GM12892 (cell line): ENCODE data around the gene HIP1.
"Not testable (repeated sequence)": the region's sequence is repeated elsewhere in the genome, so short reads cannot be mapped to it uniquely, and the experiment has no call there.

Experiments used
- DNase-seq: peaks from one replicate; pipeline ENCODE4 v3.0.0; 2011; ENCODE audit not compliant: insufficient read length
- FAIRE-seq: peaks from 2 replicates; lab custom pipeline; 2011; peaks lifted over from hg19 to GRCh38; lab: Jason Lieb, UNC
- POLR2A ChIP-seq: IDR thresholded peaks from 2 replicates; pipeline ENCODE4 v1.6.1; 2011; ENCODE audit warnings: low read depth, low read length, control low read depth
- POLR2AphosphoS5 ChIP-seq: IDR thresholded peaks from 2 replicates; pipeline ENCODE4 v1.6.1; 2011; ENCODE audit warnings: low read depth, low read length, control low read depth
- TAF1 ChIP-seq: IDR thresholded peaks from 2 replicates; pipeline ENCODE4 v1.6.1; 2011; ENCODE audit warnings: low read depth, mild to moderate bottlenecking, control low read depth, low read length, borderline replicate concordance

Gene HIP1

DNA sequence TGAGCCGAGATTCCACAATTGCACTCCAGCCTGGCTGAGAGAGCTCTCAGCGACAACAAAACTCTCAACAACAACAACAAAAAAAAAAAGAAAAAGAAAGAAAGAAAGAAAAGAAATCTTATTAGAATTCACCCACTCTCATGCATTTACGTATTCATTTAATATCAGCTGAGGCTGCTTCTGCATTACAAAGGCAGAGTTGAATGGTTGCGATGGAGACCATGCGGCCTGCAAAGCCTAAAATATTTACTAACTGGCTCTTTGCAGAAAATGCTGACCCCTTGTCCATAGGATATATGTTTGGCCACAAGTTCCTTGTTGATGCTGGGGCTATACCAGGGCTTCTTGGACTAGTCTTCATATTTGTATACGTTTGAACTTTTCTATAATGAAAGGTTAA, 137.2 kb downstream of the HIP1 start:
- TF ChIP-seq POLR2AphosphoS5 (no peak), POLR2A (no peak), TAF1 (no peak)
- no peak for FAIRE-seq
- DNase-seq: no peak

DNA sequence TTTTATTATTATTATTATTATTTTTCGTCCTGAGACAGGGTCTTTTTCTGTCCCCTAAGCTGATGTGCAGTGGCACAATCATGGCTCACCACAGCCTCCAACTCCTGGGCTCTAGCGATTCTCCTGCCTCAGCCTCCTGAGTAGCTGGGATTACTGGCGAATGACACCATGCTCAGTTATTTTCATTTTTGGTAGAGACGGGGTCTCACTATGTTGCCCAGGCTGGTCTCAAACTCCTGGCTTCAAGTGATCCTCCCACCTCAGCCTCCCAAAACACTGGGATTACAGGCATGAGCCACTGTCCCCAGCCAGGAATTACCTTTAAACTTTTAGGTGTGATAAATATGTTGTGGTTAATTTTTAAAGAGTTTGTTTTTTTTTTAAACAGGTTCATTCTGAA, 138.0 kb downstream of the HIP1 start:
- not testable (repeated sequence) for DNase-seq, FAIRE-seq

DNA sequence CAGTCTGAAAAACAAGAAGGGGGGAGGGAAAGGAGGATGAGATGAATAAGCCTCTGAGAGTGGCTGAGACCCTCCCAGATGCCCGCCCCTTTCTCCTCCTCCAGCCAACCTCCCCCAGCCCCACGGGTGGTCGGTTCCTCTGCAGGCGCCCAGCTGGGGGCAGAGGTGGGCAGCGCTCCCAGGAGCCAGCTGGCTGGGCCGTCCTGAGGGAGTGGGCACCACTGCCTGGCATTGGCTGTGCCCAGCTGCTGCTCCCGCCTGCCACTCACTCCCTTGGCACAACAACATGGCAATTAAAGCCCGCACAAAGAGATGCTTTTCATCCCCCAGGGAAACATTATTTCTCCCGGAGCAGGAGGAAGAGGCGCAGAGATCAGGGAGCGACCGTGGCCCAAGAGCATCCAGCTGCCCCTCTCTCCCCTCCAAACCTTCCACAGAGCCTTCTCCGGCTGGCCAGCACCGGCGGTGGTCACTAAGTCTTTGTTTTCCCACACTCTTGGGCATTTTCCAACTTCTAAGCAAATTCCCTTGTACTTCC, 139.4 kb downstream of the HIP1 start:
- no peak for FAIRE-seq
- TF ChIP-seq POLR2AphosphoS5 (no peak), POLR2A (no peak), TAF1 (no peak)
- DNase-seq: no peak

DNA sequence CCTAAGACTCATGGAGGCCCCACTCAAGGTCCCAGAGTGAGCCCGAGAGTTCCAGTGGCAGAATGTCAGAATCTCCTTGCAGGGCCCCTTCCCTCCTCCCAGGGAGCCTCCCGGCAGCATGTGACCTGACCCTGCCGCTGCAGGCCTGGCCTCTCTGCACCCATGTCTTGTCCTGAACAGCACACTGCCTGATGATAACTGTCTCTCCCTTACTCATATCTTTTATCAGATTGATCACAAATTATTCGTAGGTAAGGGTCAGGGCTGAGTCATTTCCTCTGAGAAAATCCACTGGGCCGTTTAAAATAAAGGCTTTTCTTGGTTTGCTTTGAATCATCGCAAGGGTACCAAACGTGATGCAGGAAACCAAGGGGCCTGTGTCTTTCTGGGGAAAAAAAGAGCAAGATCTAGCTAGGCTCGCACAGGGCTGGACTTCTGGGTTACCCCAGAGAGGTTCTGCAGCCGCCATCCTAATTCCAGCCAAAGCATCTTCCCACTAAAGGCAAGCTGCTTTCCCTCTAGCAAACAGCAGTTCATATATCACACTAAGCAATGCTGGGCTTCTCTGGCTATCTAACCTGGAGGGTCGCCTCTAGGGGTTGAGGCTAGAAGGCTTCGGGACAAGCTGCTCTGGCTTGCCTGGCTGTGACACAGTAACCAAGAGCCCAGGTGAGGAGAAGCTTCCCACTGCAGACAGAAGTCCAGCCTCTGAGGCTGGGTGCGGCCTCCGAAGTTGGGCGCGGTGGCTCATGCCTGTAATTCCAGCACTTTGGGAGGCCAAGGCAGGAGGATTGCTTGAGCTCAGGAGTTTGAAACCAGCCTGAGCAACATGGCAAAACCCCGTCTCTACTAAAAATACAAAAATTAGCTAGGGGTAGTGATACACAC, 141.8 kb downstream of the HIP1 start:
- TF ChIP-seq POLR2AphosphoS5 (no peak), TAF1 (no peak), POLR2A (no peak)
- DNase-seq (no peak), FAIRE-seq (peak; percentile 77)

DNA sequence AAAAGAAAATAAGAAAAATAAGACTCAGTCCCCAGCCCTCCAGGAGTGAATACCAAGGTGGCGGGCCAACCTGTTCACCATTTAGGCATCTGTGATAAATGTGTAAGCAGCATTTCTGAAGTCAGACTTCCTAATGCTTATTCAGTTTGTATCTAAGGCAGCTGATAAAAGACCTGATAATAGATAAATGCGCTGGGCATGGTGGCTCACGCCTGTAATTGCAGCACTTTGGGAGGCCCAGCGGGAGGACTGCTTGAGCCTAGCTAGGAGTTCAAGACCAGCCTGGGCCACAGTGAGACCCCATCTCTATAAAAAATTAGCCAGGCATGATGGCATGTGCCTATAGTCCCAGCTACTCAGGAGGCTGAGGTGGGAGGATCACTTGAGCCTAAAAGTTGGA, 143.0 kb downstream of the HIP1 start:
- DNase-seq (no peak), FAIRE-seq (no peak)
- TF ChIP-seq POLR2A: no peak
- TF ChIP-seq POLR2AphosphoS5: no peak
- TF ChIP-seq TAF1: no peak

DNA sequence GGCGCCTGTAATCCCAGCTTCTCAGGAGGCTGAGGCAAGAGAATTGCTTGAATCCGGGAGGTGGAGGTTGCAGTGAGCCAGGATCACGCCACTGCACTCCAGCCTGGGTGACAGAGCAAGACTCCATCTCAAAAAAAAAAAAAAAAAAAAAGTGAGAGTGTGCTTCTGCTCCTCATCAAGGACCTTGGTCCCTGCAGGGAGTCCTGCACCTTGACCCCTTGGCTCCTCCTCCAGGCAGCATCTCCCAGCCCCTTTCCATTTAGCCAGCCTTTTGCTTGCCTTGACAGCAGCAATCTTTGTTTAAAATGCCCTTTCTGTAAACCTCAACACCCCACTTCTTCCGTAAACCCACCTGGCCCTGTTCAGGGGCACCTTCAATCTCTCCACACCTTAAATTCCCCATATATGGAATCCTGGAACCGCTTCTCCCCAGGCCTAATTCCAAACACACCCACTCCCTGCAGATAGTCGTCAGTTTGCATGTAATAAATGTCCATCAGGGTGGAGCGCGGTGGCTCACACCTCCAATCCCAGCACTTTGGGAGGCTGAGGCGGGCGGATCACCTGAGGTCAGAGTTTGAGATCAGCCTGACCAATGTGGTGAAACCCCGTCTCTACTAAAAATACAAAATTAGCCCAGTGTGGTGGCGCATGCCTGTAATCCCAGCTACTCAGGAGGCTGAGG, 145.1 kb downstream of the HIP1 start:
- not testable (repeated sequence) for FAIRE-seq, DNase-seq

DNA sequence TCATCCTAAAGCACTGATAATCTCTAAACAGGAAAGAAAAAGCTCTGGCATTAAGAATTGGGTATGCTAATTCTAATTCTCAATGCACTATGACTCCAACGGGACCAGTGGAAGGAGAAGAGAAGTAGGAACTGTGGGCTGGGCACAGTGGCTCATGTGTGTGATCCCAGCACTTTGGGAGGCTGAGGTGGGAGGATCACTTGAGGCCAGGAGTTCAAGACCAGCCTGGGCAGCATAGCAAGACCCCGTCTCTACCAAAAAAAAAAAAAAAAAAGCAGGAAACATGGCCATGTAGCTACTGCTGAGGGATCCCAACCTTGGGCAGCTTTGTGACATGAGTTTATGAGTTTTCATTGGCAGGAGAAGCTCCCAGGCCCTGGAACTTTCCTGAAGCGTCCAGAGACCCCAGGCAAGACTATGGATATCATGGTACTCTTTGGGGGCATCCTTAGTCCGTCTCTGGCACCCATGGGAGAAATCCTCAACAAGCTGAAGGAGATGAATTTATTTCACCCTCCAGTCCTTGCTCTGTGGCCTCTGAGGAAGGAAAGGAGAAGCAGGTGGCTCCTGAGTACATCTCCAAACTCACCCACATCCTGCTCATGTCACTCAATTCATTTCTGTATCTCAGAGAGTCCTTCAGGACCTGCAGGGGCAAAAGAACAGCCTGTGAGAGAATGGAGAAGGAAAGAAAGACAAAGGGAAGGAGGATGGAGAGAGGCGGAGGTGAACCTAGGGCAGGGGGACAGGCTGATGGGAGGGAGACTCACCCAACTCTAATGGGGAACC, 147.1 kb downstream of the HIP1 start:
- FAIRE-seq (no peak), DNase-seq (no peak)
- TF ChIP-seq TAF1 (no peak), POLR2A (no peak), POLR2AphosphoS5 (no peak)

DNA sequence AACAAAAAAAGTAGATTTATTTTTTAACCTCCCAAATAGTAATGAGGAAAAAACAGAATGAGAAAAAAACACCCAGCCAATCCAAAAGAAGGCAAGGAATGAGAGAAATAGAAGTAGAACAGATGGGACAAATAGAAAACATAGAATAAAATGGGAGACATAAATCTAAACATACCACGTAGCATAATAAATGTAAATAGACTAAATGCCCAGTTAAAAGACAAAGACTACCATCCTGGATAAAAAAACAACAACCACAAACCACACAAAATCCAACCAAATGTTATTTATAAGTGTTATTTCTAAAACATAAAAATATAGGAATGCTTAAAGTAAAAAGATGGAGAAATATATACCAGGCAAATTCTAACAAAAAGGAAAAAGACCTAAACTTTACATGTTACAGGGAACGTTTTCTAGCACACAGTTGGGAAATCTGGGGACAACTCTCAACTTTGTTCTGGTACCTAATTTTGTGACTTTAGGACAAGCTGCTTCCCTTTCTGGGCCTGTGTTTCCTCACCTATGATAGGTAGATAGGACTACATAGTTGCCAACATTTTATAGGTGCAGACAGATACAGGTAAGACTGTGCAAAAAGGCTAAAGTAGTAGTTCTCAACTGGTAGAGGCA, 148.3 kb downstream of the HIP1 start:
- no peak for DNase-seq
- TF ChIP-seq TAF1: no peak
- no peak for TF ChIP-seq POLR2A
- TF ChIP-seq POLR2AphosphoS5: no peak
- no peak for FAIRE-seq

DNA sequence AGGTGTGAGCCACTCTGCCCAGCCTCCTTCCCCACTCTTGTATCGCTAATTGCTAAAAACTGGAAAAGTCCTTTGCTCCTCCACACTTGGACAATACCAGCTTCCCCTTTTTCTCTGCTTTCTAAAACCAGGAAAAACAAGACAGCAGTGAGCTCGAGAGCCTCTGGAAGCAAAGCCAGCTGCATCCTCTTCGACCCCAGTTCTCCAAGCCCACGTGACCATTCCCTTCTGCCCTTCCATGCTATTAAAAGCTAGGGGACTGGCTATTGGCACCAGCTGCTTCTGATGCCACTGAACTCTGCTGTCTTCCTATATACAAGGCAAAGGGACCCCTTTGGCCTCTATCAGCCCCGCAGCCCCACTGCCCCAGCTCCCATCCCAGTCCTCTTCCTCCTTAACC, 154.4 kb downstream of the HIP1 start:
- TF ChIP-seq POLR2AphosphoS5 (no peak), POLR2A (no peak), TAF1 (no peak)
- FAIRE-seq: no peak

DNA sequence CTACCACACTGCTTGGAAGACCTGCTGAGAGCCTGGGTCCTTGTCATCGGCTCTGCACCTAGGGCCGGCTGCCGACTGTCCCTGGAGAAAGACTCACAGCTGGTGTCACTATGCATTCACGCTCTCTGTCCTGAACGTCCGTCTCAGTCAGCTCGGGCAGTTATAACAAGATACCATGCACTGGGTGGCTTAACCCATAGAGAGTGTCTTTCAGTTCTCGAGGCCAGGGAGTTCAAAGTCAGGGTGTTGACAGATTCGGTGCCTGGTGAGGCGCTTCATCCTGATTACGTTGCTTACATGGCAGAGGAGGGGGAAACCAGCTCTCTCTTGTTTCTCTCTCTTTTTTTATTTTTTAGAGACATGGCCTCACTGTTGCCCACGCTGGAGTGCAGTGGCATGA, 155.5 kb downstream of the HIP1 start:
- FAIRE-seq (no peak), DNase-seq (no peak)
- no peak for TF ChIP-seq POLR2AphosphoS5
- TF ChIP-seq TAF1: no peak
- TF ChIP-seq POLR2A: no peak

More for the DNA sequence above, 154.4 kb downstream of the HIP1 start:
- DNase-seq: no peak

DNA sequence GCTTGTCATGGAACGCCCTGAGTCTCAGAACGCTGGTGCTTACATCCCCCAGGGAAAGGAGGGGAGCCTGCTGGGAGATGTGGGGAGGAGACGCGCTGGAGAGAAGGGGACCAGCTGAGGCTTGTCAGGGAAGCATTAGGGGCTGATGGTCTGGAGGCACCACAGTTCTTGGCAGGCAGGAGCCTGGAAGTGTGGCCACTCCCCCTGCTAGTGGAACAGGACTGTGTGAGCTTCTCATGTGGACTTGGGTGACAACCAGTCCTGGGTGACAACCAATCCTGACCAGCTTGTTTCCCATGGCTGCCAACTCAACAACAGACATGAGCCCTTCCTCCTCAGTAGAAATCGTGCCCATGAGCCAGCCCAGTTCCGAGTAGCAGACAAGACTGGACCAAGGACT, 158.8 kb downstream of the HIP1 start:
- no peak for TF ChIP-seq POLR2A
- TF ChIP-seq POLR2AphosphoS5: no peak
- TF ChIP-seq TAF1: no peak
- DNase-seq (no peak), FAIRE-seq (no peak)

DNA sequence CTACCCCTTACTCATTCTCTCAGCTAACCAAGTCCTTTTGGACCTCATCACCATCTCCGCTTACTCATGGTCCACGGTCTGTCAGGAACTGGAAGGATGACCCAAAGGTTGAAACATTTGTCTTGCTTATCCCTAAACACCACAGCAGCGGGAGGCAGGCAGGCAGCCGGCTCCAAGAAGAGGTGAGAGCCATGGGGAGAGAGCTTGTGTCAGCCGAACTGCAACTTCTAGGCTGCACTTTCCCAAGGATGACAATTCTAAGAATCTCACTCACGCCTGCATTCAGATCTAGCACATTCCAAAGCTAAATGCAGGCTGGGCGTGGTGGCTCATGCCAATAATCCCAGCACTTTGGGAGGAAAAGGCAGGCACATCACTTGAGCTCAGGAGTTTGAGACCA, 160.7 kb downstream of the HIP1 start:
- no peak for FAIRE-seq
- no peak for DNase-seq
- TF ChIP-seq POLR2AphosphoS5 (no peak), TAF1 (no peak), POLR2A (no peak)

DNA sequence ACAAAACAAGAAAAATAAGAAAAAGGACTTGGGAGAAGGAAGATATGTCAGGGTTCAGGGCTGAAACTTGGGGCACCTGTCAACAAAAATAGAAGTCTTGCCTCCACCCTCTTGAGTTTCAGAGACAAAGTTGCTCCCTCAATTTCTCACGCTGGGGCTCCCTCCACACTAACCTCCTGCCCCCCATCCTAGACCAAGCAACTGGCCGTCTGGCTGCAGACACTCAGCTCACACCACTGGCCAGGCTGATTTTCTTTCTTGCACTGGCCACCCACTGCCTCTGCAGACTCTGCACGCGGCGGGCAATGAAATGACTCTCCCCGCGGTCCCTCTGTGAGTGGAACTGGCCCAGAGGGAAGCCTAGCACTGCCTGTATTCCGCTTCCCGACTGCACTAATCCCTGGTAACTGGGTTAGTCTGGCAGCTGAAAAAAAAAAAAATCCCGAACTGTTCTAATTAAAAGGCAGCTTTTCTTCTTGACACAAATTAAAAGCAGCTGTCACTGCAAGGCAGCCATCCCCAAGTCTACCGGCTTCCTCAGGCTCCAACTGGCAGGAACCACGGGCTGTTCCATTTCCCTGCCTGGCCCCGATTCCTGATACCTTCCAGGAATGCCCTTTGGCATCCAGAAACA, 163.1 kb downstream of the HIP1 start:
- no peak for DNase-seq
- no peak for TF ChIP-seq POLR2A
- TF ChIP-seq POLR2AphosphoS5: no peak
- TF ChIP-seq TAF1: no peak
- FAIRE-seq: no peak
